Liver (tissue), 3 donors: ENCODE data around the gene UBN2.

Experiments used
- CTCF ChIP-seq: fragments of 150-350 bp; IDR thresholded peaks from 2 replicates; pipeline ENCODE4 v1.5.1; 2017; ENCODE audit warnings: improper control_type of control experiment, low read depth, low read length; ENCODE audit not compliant: missing input control
- FOXA2 ChIP-seq: IDR thresholded peaks from 2 replicates; pipeline ENCODE4 v1.6.1; 2016; ENCODE audit warnings: antibody characterized with exemption
- GABPA ChIP-seq, 2 donors: IDR thresholded peaks in 1 of 2; conservative IDR thresholded peaks in 1 of 2; 2 replicates each; pipeline ENCODE4 v1.6.1; 2016; ENCODE audit warnings: antibody characterized with exemption in 2 of 2, mild to moderate bottlenecking in 1 of 2, moderate library complexity in 1 of 2
- JUND ChIP-seq, 2 donors: IDR thresholded peaks; 2 replicates each; pipeline ENCODE4 v1.6.1; 2016; ENCODE audit warnings: antibody characterized with exemption in 2 of 2
- RAD21 ChIP-seq, 2 donors: IDR thresholded peaks; 2 replicates each; pipeline ENCODE4 v1.6.1; 2016; ENCODE audit warnings: antibody characterized with exemption in 2 of 2, mild to moderate bottlenecking in 2 of 2
- REST ChIP-seq: IDR thresholded peaks from 2 replicates; pipeline ENCODE4 v1.6.1; 2016; ENCODE audit warnings: antibody characterized with exemption, mild to moderate bottlenecking
- SP1 ChIP-seq: IDR thresholded peaks from 2 replicates; pipeline ENCODE4 v1.6.1; 2018; ENCODE audit warnings: antibody characterized with exemption, mild to moderate bottlenecking
- YY1 ChIP-seq: IDR thresholded peaks from 2 replicates; pipeline ENCODE4 v1.6.1; 2016; ENCODE audit warnings: antibody characterized with exemption, mild to moderate bottlenecking
- ZBTB33 ChIP-seq: IDR thresholded peaks from 2 replicates; pipeline ENCODE4 v1.6.1; 2016; ENCODE audit warnings: antibody characterized with exemption
- TF ChIP-seq, protein P1 (sequence below): IDR thresholded peaks from 2 replicates; pipeline ENCODE4 v1.6.1; 2016; ENCODE audit warnings: antibody characterized with exemption
- donor health status: healthy.
- donor health status: healthy.

DNA sequence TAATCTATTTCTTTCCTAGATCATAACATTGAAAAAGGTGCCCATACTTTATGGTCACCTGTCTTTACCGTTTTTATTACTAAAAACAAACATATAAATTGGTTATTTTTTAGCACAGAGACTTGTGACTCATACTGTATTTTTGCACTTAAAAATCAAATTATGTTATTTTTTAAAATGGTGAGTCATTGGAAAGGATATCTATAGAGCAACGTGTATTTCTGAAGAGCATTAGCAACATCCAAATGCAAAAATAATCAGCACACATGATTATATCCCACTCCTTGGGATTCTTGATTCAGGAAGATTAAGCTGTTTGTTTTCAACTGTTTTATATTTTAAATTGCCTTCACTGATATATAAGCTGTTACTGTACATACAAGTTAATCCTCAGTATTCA, 69.4 kb downstream of the UBN2 start:
- TF ChIP-seq CTCF (no peak), ZBTB33 (no peak), YY1 (no peak), REST (no peak), RAD21 (IDR thresholded peaks at IDR 0.05) (no peak), JUND (IDR thresholded peaks at IDR 0.05) (no peak), FOXA2 (no peak), GABPA (IDR thresholded peaks at IDR 0.05 in 1 of 2, conservative IDR thresholded peaks at IDR 0.05 in 1 of 2) (no peak), SP1 (no peak)
- TF ChIP-seq, protein P1, sequence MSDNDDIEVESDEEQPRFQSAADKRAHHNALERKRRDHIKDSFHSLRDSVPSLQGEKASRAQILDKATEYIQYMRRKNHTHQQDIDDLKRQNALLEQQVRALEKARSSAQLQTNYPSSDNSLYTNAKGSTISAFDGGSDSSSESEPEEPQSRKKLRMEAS: no peak
